Naive thymus-derived CD4-positive, alpha-beta T cell (primary cell): Measurements from ENCODE around the gene IQUB. TPM values are rescaled to one million over a fixed set of nuclear protein-coding genes. Genes with fewer than 3 reads are reported as not detected.
"Not testable (repeated sequence)": the region's sequence is repeated elsewhere in the genome, so short reads cannot be mapped to it uniquely, and the experiment has no call there.

ENCODE experiments used
- ATAC-seq: fragments of 150-1000 bp; cut with Tn5 transposase; 2 replicates; pipeline ENCODE4 v1.10.0; 2021; ENCODE audit warnings: mild to moderate bottlenecking, moderate library complexity
- CTCF ChIA-PET: fragments of 350-600 bp; sonication (Branson Sonifier 250); formaldehyde crosslinking; loops from one replicate; lab custom pipeline; 2021; ENCODE audit warnings: antibody characterized with exemption; lab: Charles Lee
- POLR2A ChIA-PET: fragments of 350-600 bp; sonication (Branson Sonifier 250); formaldehyde crosslinking; loops from one replicate; lab custom pipeline; 2021; ENCODE audit warnings: antibody characterized with exemption, inconsistent platforms; lab: Charles Lee
- DNase-seq, 9 donors: peaks; one replicate each; pipeline versions ENCODE4 v3.0.0 to v3.0.0-alpha.2; 2020 to 2022; ENCODE audit warnings: mixed read lengths in 1 of 9
- H3K27ac ChIP-seq: one replicate; pipeline ENCODE4 v1.7.0; 2013; ENCODE audit warnings: mild to moderate bottlenecking, low read depth, low read length, moderate library complexity
- H3K27me3 ChIP-seq, 2 donors: one replicate each; pipeline ENCODE4 v1.7.0; 2013; ENCODE audit warnings: low read length in 2 of 2, mild to moderate bottlenecking in 2 of 2, moderate library complexity in 2 of 2; ENCODE audit not compliant: control insufficient read depth in 2 of 2, insufficient read depth in 2 of 2
- H3K36me3 ChIP-seq, 3 experiments: 1 replicate in 2 of 3; 2 replicates in 1 of 3; pipeline ENCODE4 v1.7.0; 2013; ENCODE audit warnings: low read length in 3 of 3, mild to moderate bottlenecking in 3 of 3, moderate library complexity in 1 of 3; ENCODE audit not compliant: insufficient read depth in 3 of 3, control insufficient read depth in 2 of 3
- H3K4me1 ChIP-seq, 2 donors: one replicate each; pipeline ENCODE4 v1.7.0; 2013; ENCODE audit warnings: low read length in 2 of 2, mild to moderate bottlenecking in 2 of 2, moderate library complexity in 1 of 2; ENCODE audit not compliant: control insufficient read depth in 2 of 2, insufficient read depth in 2 of 2
- H3K4me3 ChIP-seq: 2 replicates; pipeline ENCODE4 v1.7.0; 2013; ENCODE audit warnings: mild to moderate bottlenecking, low read length
- H3K9me3 ChIP-seq, 3 experiments: 1 replicate in 2 of 3; 2 replicates in 1 of 3; pipeline ENCODE4 v1.7.0; 2013; ENCODE audit warnings: low read length in 3 of 3; ENCODE audit not compliant: control insufficient read depth in 2 of 3
- H3K27ac Mint-ChIP-seq, 9 donors: one replicate each; pipeline ENCODE4 v1.8.0; 2020 to 2022; ENCODE audit warnings: mixed read lengths in 9 of 9, mild to moderate bottlenecking in 8 of 9, moderate library complexity in 5 of 9, inconsistent platforms in 2 of 9
- H3K27me3 Mint-ChIP-seq, 5 donors: one replicate each; pipeline ENCODE4 v1.8.0; 2021 to 2022; ENCODE audit warnings: mixed read lengths in 5 of 5, mild to moderate bottlenecking in 1 of 5
- H3K36me3 Mint-ChIP-seq, 5 donors: one replicate each; pipeline ENCODE4 v1.8.0; 2020 to 2022; ENCODE audit warnings: mixed read lengths in 5 of 5, mild to moderate bottlenecking in 3 of 5, inconsistent platforms in 1 of 5
- H3K4me1 Mint-ChIP-seq, 7 donors: one replicate each; pipeline ENCODE4 v1.8.0; 2020 to 2022; ENCODE audit warnings: mixed read lengths in 7 of 7, mild to moderate bottlenecking in 3 of 7, inconsistent platforms in 1 of 7
- H3K4me3 Mint-ChIP-seq, 10 donors: one replicate each; pipeline ENCODE4 v1.8.0; 2020 to 2022; ENCODE audit warnings: mild to moderate bottlenecking in 10 of 10, mixed read lengths in 10 of 10, moderate library complexity in 6 of 10, inconsistent platforms in 2 of 10
- H3K9me3 Mint-ChIP-seq, 11 donors: one replicate each; pipeline ENCODE4 v1.8.0; 2020 to 2022; ENCODE audit warnings: mixed read lengths in 11 of 11, mild to moderate bottlenecking in 4 of 11, inconsistent platforms in 1 of 11, moderate library complexity in 1 of 11
- intact Hi-C, 2 donors: fragments of 100-400 bp; cut with micrococcal nuclease; formaldehyde crosslinking; loops; one replicate each; pipeline ENCODE4 v1.15.1; 2023
- polyA plus RNA-seq, 2 donors: library from polyadenylated mRNA; unstranded; fragments of 300-500 nt; fragmentation: Illumina TruSeq; gene quantifications; one replicate each; pipeline ENCODE4 v1.2.3, GENCODE V29; 2021
- total RNA-seq, 6 experiments: library from RNA in 5 of 6; stranded (reverse) in 5 of 6; gene quantifications; 1 replicate in 5 of 6; 2 replicates in 1 of 6; pipeline ENCODE4 v1.2.3 and lab custom pipeline; 2021 to 2026

Gene IQUB
- total and polyA plus RNA-seq, 7 experiments from 2014 or later = 0.09 to 0.24 TPM; not detected in 5

GRCh38 chr7:123535517-123535916 is 1.1 kb upstream of the IQUB start:
- POLR2A ChIA-PET = interaction anchor here (0.8 to 2.6 kb wide), 2 partner anchors 22 to 214 kb away, joined by 3 to 21 read pairs; partner anchors contain the start of genes NDUFA5 and WASL
- no peak for DNase-seq

GRCh38 chr7:123533929-123534382 is 439 bp downstream of the IQUB start:
- no peaks in the 10 kb centered on the region for H3K36me3 Mint-ChIP-seq
- no peaks in the 10 kb centered on the region for H3K36me3 ChIP-seq
- no peaks in the 10 kb centered on the region for H3K9me3 ChIP-seq
- peak; percentile 12 for ATAC-seq
- peak in 6 of 9 donors; percentile 26 to 56 (median 35) for DNase-seq
- no peaks in the 10 kb centered on the region for H3K27me3 ChIP-seq
- intact Hi-C loops = loop anchor here (1.0 to 10.0 kb wide), 5 partner anchors 23 to 1401 kb away; partner anchors contain the start of genes NDUFA5 (in 1 of the 2), POT1 (in 1 of the 2) and WASL (in 1 of the 2)
- H3K4me1 Mint-ChIP-seq = peaks cover 7 to 31% (median 27%) of the 10 kb centered on the region in 7 donors
- ChIA-PET POLR2A (interaction anchor here (0.8 to 2.6 kb wide), 2 partner anchors 23 to 158 kb away, joined by 3 to 21 read pairs; partner anchors contain the start of gene NDUFA5), CTCF (interaction anchor here (1.0 kb wide), 2 partner anchors 37 to 39 kb away, joined by 3 read pairs; no protein-coding TSS in a partner anchor)
- H3K4me3 Mint-ChIP-seq = peak overlapping the region; percentile 87 to 97 (median 91)
- peaks cover 14 to 32% (median 23%) of the 10 kb centered on the region in 5 donors for H3K27me3 Mint-ChIP-seq
- H3K4me1 ChIP-seq = peaks cover 4 to 14% of the 10 kb centered on the region in 2 donors
- peak overlapping the region; percentile 20 to 89 (median 80) for H3K27ac Mint-ChIP-seq
- peak overlapping the region; percentile 54 for H3K4me3 ChIP-seq
- H3K27ac ChIP-seq = peak overlapping the region; percentile 73
- peaks cover 0 to 3% (median 0%) of the 10 kb centered on the region in 11 donors for H3K9me3 Mint-ChIP-seq

More at GRCh38 chr7:123535517-123535916, 1.1 kb upstream of the IQUB start:
- Mint-ChIP-seq H3K36me3 (peaks cover 0 to 3% (median 0%) of the 10 kb centered on the region in 5 donors), H3K4me1 (peaks cover 7 to 31% (median 27%) of the 10 kb centered on the region in 7 donors), H3K27ac (peak overlapping the region in 4 of 9 donors; percentile 9 to 86 (median 66)), H3K4me3 (peak overlapping the region in 7 of 10 donors; percentile 29 to 97 (median 90)), H3K27me3 (peaks cover 14 to 28% (median 22%) of the 10 kb centered on the region in 5 donors), H3K9me3 (peaks cover 0 to 3% (median 0%) of the 10 kb centered on the region in 11 donors)
- H3K36me3 ChIP-seq = no peaks in the 10 kb centered on the region
- H3K4me3 ChIP-seq = peak overlapping the region; percentile 54
- H3K4me1 ChIP-seq = peaks cover 4 to 14% of the 10 kb centered on the region in 2 donors
- no peaks in the 10 kb centered on the region for H3K27me3 ChIP-seq
- H3K9me3 ChIP-seq = no peaks in the 10 kb centered on the region
- ATAC-seq = no peak
- CTCF ChIA-PET = interaction anchor here (0.6 to 0.7 kb wide), 2 partner anchors 37 to 1397 kb away, joined by 3 read pairs; no protein-coding TSS in a partner anchor
- intact Hi-C loops = loop anchor here (1.0 to 10.0 kb wide), 3 partner anchors 22 to 1399 kb away; partner anchors contain the start of genes NDUFA5 (in 1 of the 2) and POT1 (in 1 of the 2)
- H3K27ac ChIP-seq = peak overlapping the region; percentile 73

GRCh38 chr7:123533553-123533917 is 860 bp downstream of the IQUB start:
- H3K4me3 Mint-ChIP-seq = peak overlapping the region; percentile 87 to 97 (median 91)
- no peak overlapping the region for H3K27ac ChIP-seq
- ChIA-PET CTCF (interaction anchor here (1.0 kb wide), 2 partner anchors 36 to 39 kb away, joined by 3 read pairs; no protein-coding TSS in a partner anchor), POLR2A (interaction anchor here (0.8 to 2.6 kb wide), 2 partner anchors 24 to 159 kb away, joined by 3 to 21 read pairs; partner anchors contain the start of gene NDUFA5)
- peak overlapping the region in 4 of 9 donors; percentile 74 to 86 (median 78) for H3K27ac Mint-ChIP-seq
- H3K27me3 Mint-ChIP-seq = peaks cover 17 to 32% (median 27%) of the 10 kb centered on the region in 5 donors
- H3K9me3 Mint-ChIP-seq = peaks cover 0 to 3% (median 0%) of the 10 kb centered on the region in 11 donors
- DNase-seq (no peak), ATAC-seq (no peak)
- no peaks in the 10 kb centered on the region for H3K36me3 Mint-ChIP-seq
- peaks cover 4 to 14% of the 10 kb centered on the region in 2 donors for H3K4me1 ChIP-seq
- H3K4me3 ChIP-seq = no peak overlapping the region
- H3K9me3 ChIP-seq = no peaks in the 10 kb centered on the region
- no peaks in the 10 kb centered on the region for H3K36me3 ChIP-seq
- H3K27me3 ChIP-seq = no peaks in the 10 kb centered on the region
- H3K4me1 Mint-ChIP-seq = peaks cover 7 to 31% (median 27%) of the 10 kb centered on the region in 7 donors
- intact Hi-C loops = loop anchor here in 1 of 2 donors (10.0 kb wide), 1 partner anchor 1401 kb away; no protein-coding TSS in a partner anchor

GRCh38 chr7:123532788-123533552 is 1.4 kb downstream of the IQUB start:
- H3K27me3 ChIP-seq, H3K9me3 ChIP-seq, H3K27ac Mint-ChIP-seq, H3K4me3 ChIP-seq, H3K36me3 Mint-ChIP-seq, H3K36me3 ChIP-seq, H3K9me3 Mint-ChIP-seq, CTCF ChIA-PET, ATAC-seq, H3K27ac ChIP-seq: not testable (repeated sequence)
- POLR2A ChIA-PET = interaction anchor here (2.6 kb wide), 1 partner anchor 24 kb away, joined by 21 read pairs; the partner anchor contains the start of gene NDUFA5
- H3K4me1 Mint-ChIP-seq = peaks cover 7 to 31% (median 26%) of the 10 kb centered on the region in 7 donors
- peaks cover 23 to 34% (median 31%) of the 10 kb centered on the region in 5 donors for H3K27me3 Mint-ChIP-seq
- intact Hi-C loops = loop anchor here in 1 of 2 donors (10.0 kb wide), 1 partner anchor 1402 kb away; no protein-coding TSS in a partner anchor
- peak in 8 of 9 donors; percentile 11 to 50 (median 48) for DNase-seq
- H3K4me1 ChIP-seq = peaks cover 4 to 14% of the 10 kb centered on the region in 2 donors
- H3K4me3 Mint-ChIP-seq = peak overlapping the region in 9 of 10 donors; percentile 3 to 93 (median 54)

GRCh38 chr7:123532343-123532742 is 2.1 kb downstream of the IQUB start:
- H3K9me3 ChIP-seq, ATAC-seq, H3K4me3 ChIP-seq, DNase-seq, POLR2A ChIA-PET, H3K27ac Mint-ChIP-seq, H3K27ac ChIP-seq, H3K36me3 Mint-ChIP-seq, H3K36me3 ChIP-seq, H3K9me3 Mint-ChIP-seq, CTCF ChIA-PET, H3K27me3 ChIP-seq: not testable (repeated sequence)
- peaks cover 23 to 34% (median 31%) of the 10 kb centered on the region in 5 donors for H3K27me3 Mint-ChIP-seq
- H3K4me3 Mint-ChIP-seq = peak overlapping the region; percentile 25 to 75 (median 45)
- peaks cover 7 to 31% (median 26%) of the 10 kb centered on the region in 7 donors for H3K4me1 Mint-ChIP-seq
- intact Hi-C loops = loop anchor here in 1 of 2 donors (10.0 kb wide), 1 partner anchor 1402 kb away; no protein-coding TSS in a partner anchor
- H3K4me1 ChIP-seq = peaks cover 4 to 14% of the 10 kb centered on the region in 2 donors

GRCh38 chr7:123530035-123530591 is 4.3 kb downstream of the IQUB start:
- H3K4me3 ChIP-seq, H3K36me3 ChIP-seq, H3K36me3 Mint-ChIP-seq, H3K9me3 Mint-ChIP-seq, H3K9me3 ChIP-seq, H3K4me3 Mint-ChIP-seq, H3K27ac Mint-ChIP-seq, H3K4me1 ChIP-seq, CTCF ChIA-PET, POLR2A ChIA-PET, H3K27ac ChIP-seq, H3K27me3 ChIP-seq, ATAC-seq, DNase-seq: not testable (repeated sequence)
- Mint-ChIP-seq H3K27me3 (peaks cover 26 to 38% (median 31%) of the 10 kb centered on the region in 5 donors), H3K4me1 (peaks cover 7 to 24% (median 22%) of the 10 kb centered on the region in 7 donors)
- intact Hi-C loops = loop anchor here in 1 of 2 donors (10.0 kb wide), 1 partner anchor 1405 kb away; no protein-coding TSS in a partner anchor
